Middle frontal gyrus (tissue), 1 donor: ENCODE results near the gene MAP3K6.

ENCODE experiments used
- DNase-seq: peaks from one replicate; pipeline ENCODE4 v3.0.0-alpha.2; 2015; ENCODE audit warnings: low spot score; ENCODE audit errors: extremely low spot score

Gene MAP3K6

DNA sequence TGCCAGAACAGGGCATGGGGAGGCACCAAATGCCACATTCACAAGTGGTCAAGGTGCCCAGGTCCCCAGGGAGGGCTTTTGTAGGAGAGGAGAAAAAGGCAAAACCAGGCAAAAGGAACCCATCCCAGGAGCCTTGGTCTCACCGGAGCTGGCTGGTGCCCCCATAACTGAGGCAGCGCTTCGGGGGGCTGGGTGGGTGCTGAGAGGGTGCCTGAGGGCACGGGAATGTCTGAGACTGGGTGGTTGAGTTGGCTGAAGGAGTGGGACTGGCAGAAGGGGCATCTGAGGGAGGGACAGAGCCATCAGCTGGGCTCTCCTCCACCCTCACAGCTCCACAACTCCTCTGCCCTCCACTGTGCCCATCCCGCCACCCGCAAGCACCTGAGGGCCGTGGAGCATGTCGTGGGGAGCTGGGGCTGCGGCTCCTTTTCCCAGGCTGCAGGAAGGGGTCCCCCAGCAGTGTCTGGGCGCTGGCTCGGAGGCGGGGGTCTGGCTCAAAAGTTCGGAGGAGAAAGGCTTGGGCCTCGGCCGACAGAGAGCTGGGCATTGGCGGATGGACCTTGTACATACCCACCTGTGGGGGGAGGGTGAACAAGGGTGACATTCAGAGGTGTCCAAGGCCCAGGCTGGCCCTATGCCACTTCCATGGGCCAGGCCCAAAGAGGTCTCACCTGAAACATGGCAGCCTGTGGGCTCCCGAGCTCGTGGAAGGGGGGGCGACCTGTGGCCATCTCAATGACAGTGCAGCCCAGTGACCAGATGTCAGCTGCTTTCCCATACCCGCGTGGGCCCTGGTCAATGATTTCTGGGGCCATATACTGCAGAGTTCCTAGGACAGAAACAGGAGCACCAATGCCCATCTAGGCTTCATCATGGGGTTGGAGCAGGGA lies 8.5 kb downstream of the MAP3K6 start:
- DNase-seq: no peak

DNA sequence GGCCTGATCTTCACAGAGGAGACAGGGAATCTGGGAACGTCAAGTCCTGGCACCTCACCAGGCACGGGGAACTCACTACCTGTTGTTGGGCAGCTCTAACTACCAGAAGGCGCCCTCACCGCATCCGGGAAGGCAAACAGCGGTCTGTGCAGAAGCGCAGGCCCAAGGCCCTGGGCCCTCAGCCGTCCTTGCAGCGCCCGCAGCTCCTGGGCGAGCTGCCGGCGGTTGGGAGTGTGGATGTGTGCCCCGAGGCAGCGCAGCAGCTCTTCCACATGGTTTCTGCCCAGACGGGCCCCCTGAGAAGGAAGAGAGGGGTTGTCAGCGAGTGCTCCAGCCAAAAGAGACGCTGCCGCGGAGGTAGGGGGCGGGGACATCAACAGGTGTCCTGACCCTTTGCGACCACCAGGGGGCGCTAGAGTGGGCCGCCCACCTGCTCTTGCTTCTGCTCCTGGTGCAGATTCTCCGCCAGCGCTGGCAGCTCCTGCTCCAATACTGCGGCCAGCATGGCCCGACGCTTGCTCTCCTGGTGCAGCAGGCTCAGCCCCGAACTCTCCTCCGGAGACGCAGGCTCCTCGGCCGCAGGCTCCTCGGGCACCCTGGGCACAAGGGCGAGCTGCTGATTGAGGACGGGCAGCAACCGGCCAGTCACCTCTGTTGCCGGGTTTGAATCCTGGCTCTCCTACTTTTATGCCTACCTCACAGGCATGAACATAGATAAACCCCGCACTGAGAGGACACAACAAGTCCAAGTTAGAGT lies 9.3 kb downstream of the MAP3K6 start:
- no peak for DNase-seq

DNA sequence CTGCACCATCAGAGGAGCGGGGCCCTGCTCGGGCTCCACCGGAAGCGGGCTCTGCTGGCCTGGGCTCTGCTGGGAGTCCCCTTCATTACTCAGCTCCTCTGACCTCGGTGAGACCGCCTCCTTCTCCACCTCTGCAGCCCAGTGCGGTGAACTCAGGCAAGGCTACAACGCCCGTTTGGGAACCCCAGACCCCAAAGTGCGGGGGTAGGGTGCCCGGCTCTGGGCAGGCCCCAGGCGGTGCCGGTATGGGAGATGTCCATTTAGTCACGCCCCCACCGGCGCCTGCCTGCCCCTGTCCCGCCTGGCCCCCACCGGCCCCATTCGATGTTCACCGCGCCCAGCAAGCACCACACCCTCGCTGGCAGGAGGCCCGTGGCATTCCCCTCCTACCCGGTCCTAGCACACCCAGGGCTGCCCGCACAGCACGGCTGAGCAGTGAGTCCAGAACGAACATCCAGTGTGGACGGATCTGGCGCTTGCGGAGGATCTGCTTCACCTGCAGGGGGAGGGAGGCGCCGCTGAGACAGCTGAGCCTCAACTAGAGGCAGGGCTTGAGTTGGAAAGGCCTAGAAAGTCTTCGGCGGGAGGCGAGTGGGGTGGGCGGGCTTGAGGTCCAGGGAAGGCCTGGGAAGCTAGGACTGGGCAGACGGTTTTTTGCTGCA lies 10.0 kb downstream of the MAP3K6 start:
- no peak for DNase-seq

DNA sequence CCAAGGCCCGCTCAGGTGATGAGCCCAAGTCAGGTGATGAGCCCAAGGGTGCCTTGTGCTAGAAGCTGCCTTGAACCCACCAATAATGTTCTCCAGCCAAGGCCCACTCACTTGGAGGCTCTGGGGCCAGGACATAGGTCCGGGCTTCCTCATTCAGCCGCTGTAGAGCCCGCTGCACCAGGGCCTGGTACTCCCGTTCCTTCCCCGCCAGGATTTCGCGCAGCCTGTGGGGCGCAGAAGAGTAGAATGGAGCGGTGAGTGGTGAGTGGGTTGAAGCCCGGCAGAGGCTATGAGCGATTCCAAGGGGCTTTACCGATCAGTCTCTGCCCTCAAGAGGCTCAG lies 10.5 kb downstream of the MAP3K6 start:
- DNase-seq: no peak

DNA sequence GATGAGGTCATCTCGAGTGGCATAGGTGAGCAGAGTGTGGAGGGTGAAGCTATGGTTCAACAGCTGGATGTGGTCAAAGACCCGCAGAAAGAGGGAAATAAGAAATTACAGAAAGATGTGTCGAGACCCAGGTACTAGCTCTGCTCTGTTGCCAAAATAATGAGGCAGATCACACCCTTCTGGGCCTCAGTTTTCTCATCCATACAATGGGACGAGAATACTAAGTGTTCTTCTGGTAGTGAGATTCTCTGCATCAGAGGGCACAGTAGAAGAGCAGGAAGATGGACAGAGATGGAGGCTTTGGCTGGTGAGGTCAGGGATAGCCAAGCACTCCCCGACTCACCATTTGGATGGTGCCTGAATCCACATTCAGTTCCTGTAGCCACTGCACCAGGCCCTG lies 11.1 kb downstream of the MAP3K6 start:
- DNase-seq: no peak

DNA sequence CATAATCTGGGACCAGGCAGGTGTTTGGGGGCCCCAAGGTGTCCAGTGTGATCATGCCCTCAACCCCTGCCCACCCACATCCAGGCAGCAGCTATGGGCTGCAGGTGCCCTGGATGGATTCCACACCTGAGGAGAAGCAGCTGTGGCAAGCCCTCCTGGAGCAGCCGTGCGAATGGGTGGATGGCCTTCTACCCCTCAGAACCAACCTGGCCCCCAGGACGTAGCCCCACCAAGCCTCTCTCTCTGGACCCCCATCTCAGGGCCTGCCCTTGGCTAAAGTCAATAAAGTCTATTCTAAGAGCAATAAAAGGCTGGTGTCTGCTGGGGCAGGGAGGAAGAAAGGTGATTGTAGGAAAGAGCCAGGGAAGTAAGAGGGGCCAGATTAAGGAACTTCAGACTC lies 13.1 kb downstream of the MAP3K6 start:
- no peak for DNase-seq

DNA sequence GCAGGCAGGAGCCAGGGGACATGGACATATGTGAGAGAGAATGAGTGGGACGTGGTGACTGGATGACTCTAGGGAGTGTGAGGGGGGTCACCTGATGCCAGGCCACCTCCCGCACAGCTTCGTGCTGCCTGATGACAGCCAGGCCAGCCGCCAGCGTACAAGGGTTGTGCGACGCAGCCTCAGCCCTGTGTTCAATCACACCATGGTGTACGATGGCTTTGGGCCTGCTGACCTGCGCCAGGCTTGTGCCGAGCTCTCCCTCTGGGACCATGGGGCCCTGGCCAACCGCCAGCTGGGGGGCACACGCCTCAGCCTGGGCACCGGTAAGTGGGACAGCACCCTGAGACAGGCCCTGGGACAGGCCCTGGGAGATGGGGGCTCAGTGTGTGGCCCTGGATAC lies 13.6 kb downstream of the MAP3K6 start:
- DNase-seq: no peak

DNA sequence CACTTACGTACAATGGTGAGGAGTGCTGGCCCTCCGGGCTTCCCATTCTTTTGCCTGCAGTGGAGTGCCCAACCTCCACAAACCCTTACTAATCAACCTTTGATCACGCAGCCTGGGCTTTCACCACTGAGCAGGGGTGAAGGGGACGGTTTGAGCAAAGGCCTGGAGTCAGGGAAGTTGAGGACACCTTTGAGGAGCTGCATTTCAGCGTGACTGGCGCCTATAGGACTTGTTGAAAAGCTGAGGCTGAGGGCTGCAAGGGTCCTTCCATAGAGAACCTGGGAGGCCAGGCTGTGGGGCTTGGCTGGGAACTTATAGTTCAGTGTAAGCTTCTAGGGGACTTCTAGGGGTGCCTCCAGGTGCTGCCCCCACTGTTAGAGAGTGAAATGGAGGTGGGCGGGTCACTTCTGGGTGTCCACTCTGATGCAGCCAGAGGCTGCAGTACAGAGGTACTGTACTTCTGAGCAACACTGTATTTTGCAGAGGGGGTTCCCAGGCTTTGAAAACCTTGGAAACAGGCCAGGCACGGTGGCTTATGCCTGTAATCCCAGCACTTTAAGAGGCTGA lies 15.1 kb downstream of the MAP3K6 start:
- DNase-seq: no peak

DNA sequence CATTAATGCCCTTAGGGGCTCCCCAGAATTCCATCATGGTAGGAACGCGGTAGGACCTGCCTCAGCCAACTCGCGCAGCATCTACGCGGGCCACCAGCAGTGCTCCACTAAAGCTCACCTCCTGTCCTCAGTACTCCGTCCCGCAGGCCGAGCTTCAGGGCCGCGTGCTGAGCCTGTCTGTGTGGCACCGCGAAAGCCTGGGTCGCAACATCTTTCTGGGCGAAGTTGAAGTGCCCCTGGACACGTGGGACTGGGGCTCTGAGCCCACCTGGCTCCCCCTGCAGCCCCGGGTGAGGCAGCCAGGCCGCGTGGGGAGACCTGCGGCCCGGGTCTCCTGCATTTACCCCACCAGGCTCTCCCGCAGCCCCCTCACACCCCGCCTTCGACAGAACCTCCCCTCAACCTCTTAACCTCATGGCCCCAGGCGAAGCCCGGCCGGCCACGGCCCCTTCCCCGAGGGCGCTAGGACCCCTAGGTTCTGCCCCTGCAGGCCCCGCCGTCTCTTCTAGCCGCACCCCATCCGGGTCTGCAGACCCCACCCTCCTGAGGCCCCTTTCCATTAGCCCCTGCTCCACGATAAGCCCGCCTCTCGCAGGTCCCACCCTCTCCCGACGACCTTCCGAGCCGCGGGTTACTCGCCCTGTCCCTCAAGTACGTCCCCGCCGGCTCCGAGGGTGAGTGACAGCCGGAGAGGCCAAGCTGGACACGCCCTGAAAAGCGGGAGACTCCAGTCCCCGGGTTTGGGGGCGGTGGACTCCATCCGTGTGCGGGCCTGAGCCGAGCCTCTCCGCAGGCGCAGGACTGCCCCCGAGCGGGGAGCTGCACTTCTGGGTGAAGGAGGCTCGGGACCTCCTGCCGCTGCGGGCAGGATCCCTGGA lies 15.9 kb downstream of the MAP3K6 start:
- no peak for DNase-seq

DNA sequence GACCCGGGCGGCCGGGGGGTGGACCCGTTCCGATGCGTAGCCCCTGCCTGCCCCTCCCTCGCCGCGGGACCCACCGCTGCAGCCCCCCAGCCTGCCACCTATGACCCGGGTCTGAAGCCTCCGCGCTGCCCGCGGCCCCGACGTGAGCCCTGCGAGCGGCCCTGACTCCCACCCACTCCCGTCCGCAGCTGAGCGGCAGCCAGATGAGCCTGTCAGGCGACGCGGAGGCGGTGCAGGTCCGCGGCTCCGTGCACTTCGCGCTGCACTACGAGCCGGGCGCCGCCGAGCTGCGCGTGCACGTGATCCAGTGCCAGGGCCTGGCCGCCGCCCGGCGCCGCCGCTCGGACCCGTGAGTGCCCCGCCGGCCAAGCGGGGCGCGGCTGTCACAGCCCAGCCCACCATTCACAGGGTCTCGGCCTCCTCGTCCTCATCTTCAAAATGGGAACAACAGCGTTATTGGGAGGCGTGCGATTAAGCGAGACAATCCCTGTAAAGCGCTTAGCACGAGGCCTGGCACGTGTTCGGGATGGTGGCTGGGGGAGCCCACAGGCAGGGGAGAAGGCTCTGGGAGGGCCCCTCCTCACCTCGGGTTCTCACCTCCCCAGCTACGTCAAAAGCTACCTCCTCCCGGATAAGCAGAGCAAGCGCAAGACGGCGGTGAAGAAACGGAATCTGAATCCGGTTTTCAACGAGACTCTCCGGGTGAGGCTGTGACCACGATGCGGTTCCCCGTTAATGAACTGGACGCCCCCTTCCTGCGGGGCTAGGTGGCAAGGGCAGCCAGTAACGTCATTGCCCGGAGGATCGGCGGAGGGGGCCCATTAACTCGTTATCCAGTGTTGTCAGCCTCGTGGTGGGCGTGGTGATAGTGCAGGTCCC lies 16.7 kb downstream of the MAP3K6 start:
- no peak for DNase-seq

DNA sequence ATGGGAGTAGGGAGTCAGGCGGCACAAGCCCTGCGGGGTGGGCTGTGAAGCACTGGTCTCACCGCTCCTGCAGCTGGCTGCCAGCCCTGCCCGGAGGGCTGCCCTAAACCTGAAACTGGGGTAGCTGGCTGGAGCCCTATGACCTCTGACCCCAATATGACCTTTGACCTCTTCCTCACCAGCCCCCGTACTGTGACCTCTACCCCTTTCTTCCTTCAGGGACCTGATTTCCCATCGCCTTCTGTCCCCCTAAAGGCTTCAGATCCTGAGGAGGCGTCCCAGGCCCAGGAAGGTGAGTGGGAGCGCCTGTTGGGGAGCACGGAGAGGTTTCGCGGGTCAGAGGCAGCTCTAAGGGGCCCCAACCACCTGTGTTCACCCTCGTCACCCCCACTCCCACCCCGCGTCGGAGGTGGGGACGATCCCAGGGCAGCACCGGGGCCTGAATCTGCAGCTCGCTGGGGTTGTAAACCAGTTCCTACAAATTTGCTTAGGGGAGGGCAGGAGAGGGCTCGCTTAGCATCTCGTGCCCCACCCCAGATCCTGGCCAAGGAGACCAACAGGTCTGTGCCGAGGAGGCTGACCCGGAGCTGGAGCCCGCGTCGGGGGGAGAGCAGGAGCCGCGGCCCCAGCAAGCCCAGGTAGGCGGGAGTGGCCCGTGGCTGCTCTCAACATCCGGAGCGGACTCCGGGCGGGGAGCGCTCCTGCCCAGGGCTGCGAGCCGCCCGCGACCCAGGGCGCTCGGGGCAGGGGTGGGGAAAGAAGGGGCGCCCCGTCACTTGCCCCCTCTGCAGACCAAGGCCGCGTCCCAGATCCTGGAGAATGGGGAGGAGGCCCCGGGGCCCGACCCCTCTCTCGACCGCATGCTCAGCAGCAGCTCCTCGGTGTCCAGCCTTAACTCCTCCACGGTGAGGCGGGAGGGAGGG lies 17.6 kb downstream of the MAP3K6 start:
- no peak for DNase-seq

DNA sequence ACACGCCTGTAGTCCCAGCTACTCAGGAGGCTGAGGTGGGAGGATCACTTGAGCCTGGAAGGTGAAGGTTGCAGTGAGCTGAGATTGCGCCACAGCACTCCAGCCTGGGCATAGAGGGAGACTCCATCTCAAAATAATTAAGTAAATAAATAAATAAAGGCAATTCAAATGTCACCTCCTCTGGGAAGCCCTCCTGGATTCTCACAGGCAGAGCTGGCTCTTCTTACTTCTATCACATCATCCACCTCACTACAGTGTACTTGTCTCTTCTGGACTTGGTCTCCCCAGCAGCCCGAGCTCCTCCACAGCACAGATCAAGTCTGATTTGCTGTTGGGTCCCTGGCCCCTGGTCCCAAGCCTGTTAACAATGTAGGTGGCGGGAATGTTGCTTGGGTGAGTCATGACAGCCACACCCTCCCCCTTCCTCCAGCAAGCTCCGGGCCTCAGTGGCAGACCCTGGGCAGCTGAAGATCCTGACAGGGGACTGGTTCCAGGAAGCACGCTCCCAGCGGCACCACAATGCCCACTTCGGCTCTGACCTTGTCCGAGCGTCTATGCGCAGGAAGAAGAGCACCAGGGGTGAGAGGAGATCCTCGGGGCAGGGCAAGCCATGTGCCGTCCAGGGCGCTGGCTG lies 19.7 kb downstream of the MAP3K6 start:
- DNase-seq: no peak

DNA sequence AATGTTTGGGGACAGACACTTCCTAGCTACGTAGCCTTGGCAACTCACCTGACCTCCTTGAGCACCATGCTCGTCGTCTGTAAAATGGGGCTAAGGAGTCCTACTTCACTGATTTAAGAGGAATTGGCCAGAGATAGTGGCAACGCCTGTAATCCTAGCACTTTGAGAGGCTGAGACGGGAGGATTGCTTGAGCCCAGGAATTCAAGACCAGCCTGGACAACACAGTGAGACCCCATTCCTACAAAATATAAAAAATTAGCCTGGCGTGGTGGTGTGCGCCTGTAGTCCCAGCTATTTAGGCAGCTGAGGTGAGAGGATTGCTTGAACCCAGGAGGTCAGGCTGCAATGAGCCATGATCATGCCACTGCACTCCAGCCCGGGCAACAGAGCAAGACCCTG lies 20.4 kb downstream of the MAP3K6 start:
- no peak for DNase-seq

DNA sequence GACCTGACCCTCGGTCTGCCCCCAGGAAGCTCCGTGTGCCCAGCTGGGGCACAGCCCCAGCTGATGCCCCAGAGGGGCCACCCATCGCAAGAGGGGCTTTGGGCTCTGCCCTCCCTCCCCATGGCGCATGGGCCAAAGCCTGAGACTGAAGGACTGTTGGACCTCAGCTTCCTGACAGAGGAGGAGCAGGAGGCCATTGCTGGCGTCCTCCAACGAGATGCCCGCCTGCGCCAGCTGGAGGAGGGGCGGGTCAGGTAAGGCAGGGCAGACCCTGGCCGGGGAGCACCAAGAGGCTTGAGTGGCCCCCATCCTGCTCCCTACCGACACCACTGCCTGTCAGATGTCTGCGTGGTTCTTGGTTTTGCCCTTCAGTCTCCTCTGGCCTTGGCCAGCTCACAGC lies 21.5 kb downstream of the MAP3K6 start:
- no peak for DNase-seq

DNA sequence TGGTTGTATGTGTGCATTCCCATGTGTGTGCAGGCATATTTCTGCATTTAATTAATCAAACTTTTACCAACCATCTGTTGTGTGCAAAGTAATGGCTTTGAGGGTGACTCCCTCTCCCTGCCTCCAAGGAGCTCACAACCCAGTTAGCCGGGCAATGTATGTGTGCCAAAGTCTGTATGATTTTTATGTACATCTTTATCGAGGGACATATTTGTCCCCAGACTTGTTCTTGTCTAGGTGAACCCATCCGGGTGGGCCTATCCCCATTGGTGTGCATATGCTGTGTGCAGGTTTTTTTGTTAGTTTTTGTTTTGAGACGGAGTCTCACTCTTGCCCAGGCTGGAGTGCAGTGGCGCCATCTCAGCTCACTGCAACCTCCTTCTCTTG lies 23.1 kb downstream of the MAP3K6 start:
- no peak for DNase-seq

DNA sequence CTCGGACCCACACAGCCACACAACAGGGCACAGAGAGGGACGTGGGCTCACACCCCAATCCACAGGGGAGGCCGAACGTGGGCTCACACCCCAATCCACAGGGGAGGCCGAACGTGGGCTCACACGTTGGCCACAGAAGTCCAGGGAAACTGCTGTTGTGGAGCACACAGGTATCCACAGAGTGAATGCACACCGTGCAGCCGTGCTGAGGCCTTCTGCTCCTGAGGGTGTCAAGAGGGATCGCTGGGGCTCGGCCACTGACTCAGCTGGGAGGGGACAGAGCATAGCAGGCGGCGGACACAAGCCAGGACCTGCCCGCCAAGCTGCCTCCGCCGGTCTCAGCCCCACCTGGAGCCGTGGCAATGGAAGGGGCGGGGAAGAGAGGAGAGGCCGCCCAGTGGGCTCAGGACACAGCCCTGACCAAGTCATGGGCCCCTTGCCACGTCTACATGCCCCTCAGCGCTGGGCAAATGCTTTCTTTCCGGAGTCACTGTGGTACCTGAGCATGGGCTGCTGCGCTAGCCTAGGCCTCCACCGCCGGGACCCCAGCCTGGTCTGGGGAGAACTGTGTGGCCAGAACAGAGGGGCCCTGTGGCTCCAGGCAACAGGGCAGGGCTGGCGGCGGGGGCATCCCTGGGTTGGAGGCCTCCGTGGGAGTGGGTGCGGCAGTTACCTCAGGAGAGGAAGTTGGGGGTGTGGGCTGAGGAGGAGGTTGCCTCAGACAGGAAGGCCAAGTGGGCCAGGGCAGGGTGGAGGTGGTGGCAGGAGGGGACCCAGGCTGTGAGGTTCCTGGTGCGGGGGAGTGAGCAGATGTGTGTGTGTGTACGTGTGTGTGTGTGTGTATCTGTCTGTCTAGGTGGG lies 23.8 kb downstream of the MAP3K6 start:
- no peak for DNase-seq

DNA sequence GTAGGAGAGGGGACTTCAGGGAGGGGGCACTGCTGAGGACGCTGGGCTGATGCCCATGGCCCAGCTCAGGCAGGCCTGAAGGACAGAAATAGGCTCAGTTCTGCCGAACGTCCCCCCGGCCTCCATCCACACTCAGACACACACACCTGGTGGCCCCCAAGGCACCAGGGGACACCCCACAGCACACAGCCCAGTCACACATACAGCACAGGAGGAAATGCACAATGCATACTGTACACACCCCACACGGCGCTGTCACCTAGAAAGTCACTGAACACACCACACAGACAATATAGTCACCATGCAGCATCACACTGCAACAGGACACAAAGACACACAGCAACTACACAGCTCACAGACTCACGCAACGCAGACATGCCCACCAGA lies 24.4 kb downstream of the MAP3K6 start:
- no peak for DNase-seq
